GM12878 (cell line): Measurements from ENCODE around the gene KRTAP5-10.

ENCODE experiments used
- EGR1 ChIP-seq, 2 experiments: IDR thresholded peaks; 1 replicate in 1 of 2; 2 replicates in 1 of 2; pipeline ENCODE4 v1.6.1; 2011 to 2012; ENCODE audit warnings: low read depth in 2 of 2, low read length in 2 of 2, borderline replicate concordance in 1 of 2, mild to moderate bottlenecking in 1 of 2, moderate library complexity in 1 of 2
- GABPA ChIP-seq: IDR thresholded peaks from 2 replicates; pipeline ENCODE4 v1.6.1; 2014; ENCODE audit warnings: antibody characterized with exemption, low read depth, mild to moderate bottlenecking, inconsistent platforms
- MXI1 ChIP-seq: fragments of 150-350 bp; IDR thresholded peaks from 2 replicates; pipeline ENCODE4 v1.6.1; 2011; ENCODE audit warnings: low read depth, mild to moderate bottlenecking, inconsistent platforms, low read length, improper control_type of control experiment
- POLR2A ChIP-seq: IDR thresholded peaks from 2 replicates; pipeline ENCODE4 v1.6.1; 2011; ENCODE audit warnings: low read depth, mild to moderate bottlenecking, low read length
- SP1 ChIP-seq: IDR thresholded peaks from one replicate; pipeline ENCODE4 v1.6.1; 2011; ENCODE audit warnings: low read depth, low read length
- TAF1 ChIP-seq: IDR thresholded peaks from 2 replicates; pipeline ENCODE4 v1.6.1; 2011; ENCODE audit warnings: mild to moderate bottlenecking, low read depth, low read length, borderline replicate concordance
- ZNF274 ChIP-seq: IDR thresholded peaks from one replicate; pipeline ENCODE4 v1.8.0; 2011; ENCODE audit not compliant: insufficient read length, insufficient read depth
- ZSCAN29 ChIP-seq: fragments of 450-650 bp; IDR thresholded peaks from 2 replicates; pipeline ENCODE4 v1.6.1; 2017; ENCODE audit warnings: mild to moderate bottlenecking, moderate library complexity
- TF ChIP-seq, protein P1 (sequence below): IDR thresholded peaks from 2 replicates; pipeline ENCODE4 v1.6.1; 2011; ENCODE audit warnings: low read depth, mild to moderate bottlenecking, low read length, moderate library complexity, borderline replicate concordance; ENCODE audit errors: extremely low read depth
- TF ChIP-seq, protein P2 (sequence below): IDR thresholded peaks from 2 replicates; pipeline ENCODE4 v1.6.1; 2011; ENCODE audit warnings: borderline replicate concordance, low read depth, mild to moderate bottlenecking, moderate library complexity, mixed read lengths, low read length; ENCODE audit not compliant: insufficient read depth; ENCODE audit errors: extremely low read length
- TF ChIP-seq, protein P3 (sequence below): IDR thresholded peaks from 2 replicates; pipeline ENCODE4 v1.6.1; 2012; ENCODE audit warnings: low read length, inconsistent platforms
- TF ChIP-seq, protein P4 (sequence below), 3 experiments: IDR thresholded peaks in 2 of 3; conservative IDR thresholded peaks in 1 of 3; 2 replicates each; pipeline ENCODE4 v1.5.1; 2011; ENCODE audit warnings: low read depth in 3 of 3, low read length in 3 of 3, mild to moderate bottlenecking in 3 of 3, control low read depth in 2 of 3, moderate library complexity in 2 of 3, inconsistent platforms in 1 of 3, mixed read lengths in 1 of 3; ENCODE audit not compliant: control insufficient read depth in 2 of 3, insufficient read depth in 1 of 3; ENCODE audit errors: extremely low read depth in 1 of 3

DNA sequence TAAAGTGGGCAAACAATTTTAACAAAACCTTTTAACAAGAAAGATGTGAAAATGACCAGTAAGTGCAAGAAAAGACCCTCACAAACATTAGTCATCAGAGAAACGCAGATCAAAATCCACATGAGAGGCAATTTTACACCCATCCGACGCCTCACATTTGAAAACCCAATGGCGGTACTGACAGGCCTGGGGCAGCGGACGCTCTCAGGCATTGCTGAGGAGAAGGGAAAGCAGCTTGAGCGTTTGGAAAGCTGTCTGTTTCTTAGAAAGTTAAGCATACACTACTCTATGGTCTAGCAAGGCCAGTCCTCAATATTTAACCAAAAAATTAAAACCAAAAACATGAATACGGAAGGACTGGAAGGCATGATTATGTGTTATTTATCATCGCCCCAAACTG, 29.5 kb upstream of the KRTAP5-10 start:
- TF ChIP-seq TAF1, result no peak
- TF ChIP-seq, protein P1, sequence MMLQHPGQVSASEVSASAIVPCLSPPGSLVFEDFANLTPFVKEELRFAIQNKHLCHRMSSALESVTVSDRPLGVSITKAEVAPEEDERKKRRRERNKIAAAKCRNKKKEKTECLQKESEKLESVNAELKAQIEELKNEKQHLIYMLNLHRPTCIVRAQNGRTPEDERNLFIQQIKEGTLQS, result no peak
- TF ChIP-seq, protein P2, sequence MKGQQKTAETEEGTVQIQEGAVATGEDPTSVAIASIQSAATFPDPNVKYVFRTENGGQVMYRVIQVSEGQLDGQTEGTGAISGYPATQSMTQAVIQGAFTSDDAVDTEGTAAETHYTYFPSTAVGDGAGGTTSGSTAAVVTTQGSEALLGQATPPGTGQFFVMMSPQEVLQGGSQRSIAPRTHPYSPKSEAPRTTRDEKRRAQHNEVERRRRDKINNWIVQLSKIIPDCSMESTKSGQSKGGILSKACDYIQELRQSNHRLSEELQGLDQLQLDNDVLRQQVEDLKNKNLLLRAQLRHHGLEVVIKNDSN, result no peak
- no peak for TF ChIP-seq GABPA
- TF ChIP-seq SP1, result no peak
- TF ChIP-seq, protein P3, sequence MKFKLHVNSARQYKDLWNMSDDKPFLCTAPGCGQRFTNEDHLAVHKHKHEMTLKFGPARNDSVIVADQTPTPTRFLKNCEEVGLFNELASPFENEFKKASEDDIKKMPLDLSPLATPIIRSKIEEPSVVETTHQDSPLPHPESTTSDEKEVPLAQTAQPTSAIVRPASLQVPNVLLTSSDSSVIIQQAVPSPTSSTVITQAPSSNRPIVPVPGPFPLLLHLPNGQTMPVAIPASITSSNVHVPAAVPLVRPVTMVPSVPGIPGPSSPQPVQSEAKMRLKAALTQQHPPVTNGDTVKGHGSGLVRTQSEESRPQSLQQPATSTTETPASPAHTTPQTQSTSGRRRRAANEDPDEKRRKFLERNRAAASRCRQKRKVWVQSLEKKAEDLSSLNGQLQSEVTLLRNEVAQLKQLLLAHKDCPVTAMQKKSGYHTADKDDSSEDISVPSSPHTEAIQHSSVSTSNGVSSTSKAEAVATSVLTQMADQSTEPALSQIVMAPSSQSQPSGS, result no peak
- TF ChIP-seq MXI1, result no peak
- TF ChIP-seq EGR1 (IDR thresholded peaks at IDR 0.05; ENCODE audit: borderline replicate concordance in 1 of 2, low read depth in 2 of 2, low read length in 2 of 2), result no peak
- no peak for TF ChIP-seq ZNF274
- no peak for TF ChIP-seq ZSCAN29
- TF ChIP-seq POLR2A, result no peak
- TF ChIP-seq, protein P4, sequence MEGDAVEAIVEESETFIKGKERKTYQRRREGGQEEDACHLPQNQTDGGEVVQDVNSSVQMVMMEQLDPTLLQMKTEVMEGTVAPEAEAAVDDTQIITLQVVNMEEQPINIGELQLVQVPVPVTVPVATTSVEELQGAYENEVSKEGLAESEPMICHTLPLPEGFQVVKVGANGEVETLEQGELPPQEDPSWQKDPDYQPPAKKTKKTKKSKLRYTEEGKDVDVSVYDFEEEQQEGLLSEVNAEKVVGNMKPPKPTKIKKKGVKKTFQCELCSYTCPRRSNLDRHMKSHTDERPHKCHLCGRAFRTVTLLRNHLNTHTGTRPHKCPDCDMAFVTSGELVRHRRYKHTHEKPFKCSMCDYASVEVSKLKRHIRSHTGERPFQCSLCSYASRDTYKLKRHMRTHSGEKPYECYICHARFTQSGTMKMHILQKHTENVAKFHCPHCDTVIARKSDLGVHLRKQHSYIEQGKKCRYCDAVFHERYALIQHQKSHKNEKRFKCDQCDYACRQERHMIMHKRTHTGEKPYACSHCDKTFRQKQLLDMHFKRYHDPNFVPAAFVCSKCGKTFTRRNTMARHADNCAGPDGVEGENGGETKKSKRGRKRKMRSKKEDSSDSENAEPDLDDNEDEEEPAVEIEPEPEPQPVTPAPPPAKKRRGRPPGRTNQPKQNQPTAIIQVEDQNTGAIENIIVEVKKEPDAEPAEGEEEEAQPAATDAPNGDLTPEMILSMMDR (IDR thresholded peaks at IDR 0.05 in 2 of 3, conservative IDR thresholded peaks at IDR 0.05 in 1 of 3; ENCODE audit: control insufficient read depth in 2 of 3, extremely low read depth in 1 of 3, insufficient read depth in 1 of 3, low read depth in 3 of 3, low read length in 3 of 3), result no peak
